Measurements from ENCODE around the gene PSMD1.

Gene PSMD1

GRCh38 chr2:231123362-231123898, 66.8 kb downstream of the PSMD1 start:
- H3K27ac ChIP-seq: no peak overlapping the region
- TF ChIP-seq CTCF (conservative IDR thresholded peaks at IDR 0.05): no peak

- H3K27ac ChIP-seq: peak within 1 kb of the TSS; percentile 2; the same call in 1 of the 2 replicates
- TF ChIP-seq CTCF (conservative IDR thresholded peaks at IDR 0.05): no peak
Measured at GRCh38 chr2:231124838-231125568, 68.3 kb downstream of the PSMD1 start, which contains the start of gene HTR2B. TSS of gene HTR2B (minus strand) at chr2:231125042. CDS start at chr2:231123764, 1,278 bp downstream.

- TF ChIP-seq CTCF (conservative IDR thresholded peaks at IDR 0.05): no peak
- no peak overlapping the region for H3K27ac ChIP-seq
Measured at GRCh38 chr2:231126123-231126522, 69.5 kb downstream of the PSMD1 start.

GRCh38 chr2:231127480-231127879, 70.8 kb downstream of the PSMD1 start:
- TF ChIP-seq CTCF (conservative IDR thresholded peaks at IDR 0.05): no peak
- no peak overlapping the region for H3K27ac ChIP-seq

- TF ChIP-seq CTCF (conservative IDR thresholded peaks at IDR 0.05): no peak
- H3K27ac ChIP-seq: no peak overlapping the region
Measured at GRCh38 chr2:231127936-231128335, 71.3 kb downstream of the PSMD1 start.

- TF ChIP-seq CTCF (conservative IDR thresholded peaks at IDR 0.05): no peak
- no peak overlapping the region for H3K27ac ChIP-seq
Measured at GRCh38 chr2:231128541-231128940, 71.9 kb downstream of the PSMD1 start.

GRCh38 chr2:231129216-231129615, 72.5 kb downstream of the PSMD1 start:
- no peak for TF ChIP-seq CTCF (conservative IDR thresholded peaks at IDR 0.05)
- no peak overlapping the region for H3K27ac ChIP-seq

Measured in VCaP (cell line).